HT-29 (cell line): ENCODE data around the gene APOBEC3A. TPM values are rescaled to one million over a fixed set of nuclear protein-coding genes. Genes with fewer than 3 reads are reported as not detected.
"Not testable (repeated sequence)": the region's sequence is repeated elsewhere in the genome, so short reads cannot be mapped to it uniquely, and the experiment has no call there.

Experiments used
- DNase-seq: peaks from one replicate; pipeline ENCODE4 v3.0.0-alpha.2; 2015; ENCODE audit warnings: low spot score
- total RNA-seq: library from RNA; depleted of rRNA; stranded (reverse); fragments of >200 nt; shearing (Covaris generic); gene quantifications from 2 replicates; pipeline ENCODE4 v1.2.3, GENCODE V29; 2014; rRNA removed

APOBEC3A gene
- total RNA-seq, 1 experiment from 2014 or later = not detected

GRCh38 chr22:38981005-38981991, 23.9 kb downstream of the APOBEC3A start:
- peak; percentile 56 for DNase-seq

GRCh38 chr22:38981992-38982927, 24.9 kb downstream of the APOBEC3A start, which contains the start of gene APOBEC3B:
Gene APOBEC3B, plus strand, starts transcription at chr22:38982347. Its CDS starts 107 bp downstream, at chr22:38982454.
- peak; percentile 82 for DNase-seq

DNA sequence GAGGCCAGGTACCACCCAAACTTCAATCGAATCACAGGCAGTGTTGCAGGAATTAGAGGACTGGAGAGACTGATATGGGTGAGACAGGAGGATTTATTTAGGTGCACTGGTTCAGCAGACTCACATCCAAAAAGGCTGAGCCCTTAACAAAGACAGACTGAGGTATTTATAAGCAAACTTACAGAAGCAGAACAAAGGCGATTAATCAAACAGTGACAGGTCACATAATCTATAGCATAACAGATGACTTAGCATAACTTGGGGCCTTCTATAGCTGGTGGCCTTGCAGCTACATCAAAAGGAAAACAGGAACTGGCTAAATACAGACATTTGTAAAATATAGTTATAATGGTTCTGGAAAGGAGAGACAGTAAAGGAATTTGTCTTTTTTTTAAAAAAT, 26.8 kb downstream of the APOBEC3A start:
- no peak for DNase-seq

DNA sequence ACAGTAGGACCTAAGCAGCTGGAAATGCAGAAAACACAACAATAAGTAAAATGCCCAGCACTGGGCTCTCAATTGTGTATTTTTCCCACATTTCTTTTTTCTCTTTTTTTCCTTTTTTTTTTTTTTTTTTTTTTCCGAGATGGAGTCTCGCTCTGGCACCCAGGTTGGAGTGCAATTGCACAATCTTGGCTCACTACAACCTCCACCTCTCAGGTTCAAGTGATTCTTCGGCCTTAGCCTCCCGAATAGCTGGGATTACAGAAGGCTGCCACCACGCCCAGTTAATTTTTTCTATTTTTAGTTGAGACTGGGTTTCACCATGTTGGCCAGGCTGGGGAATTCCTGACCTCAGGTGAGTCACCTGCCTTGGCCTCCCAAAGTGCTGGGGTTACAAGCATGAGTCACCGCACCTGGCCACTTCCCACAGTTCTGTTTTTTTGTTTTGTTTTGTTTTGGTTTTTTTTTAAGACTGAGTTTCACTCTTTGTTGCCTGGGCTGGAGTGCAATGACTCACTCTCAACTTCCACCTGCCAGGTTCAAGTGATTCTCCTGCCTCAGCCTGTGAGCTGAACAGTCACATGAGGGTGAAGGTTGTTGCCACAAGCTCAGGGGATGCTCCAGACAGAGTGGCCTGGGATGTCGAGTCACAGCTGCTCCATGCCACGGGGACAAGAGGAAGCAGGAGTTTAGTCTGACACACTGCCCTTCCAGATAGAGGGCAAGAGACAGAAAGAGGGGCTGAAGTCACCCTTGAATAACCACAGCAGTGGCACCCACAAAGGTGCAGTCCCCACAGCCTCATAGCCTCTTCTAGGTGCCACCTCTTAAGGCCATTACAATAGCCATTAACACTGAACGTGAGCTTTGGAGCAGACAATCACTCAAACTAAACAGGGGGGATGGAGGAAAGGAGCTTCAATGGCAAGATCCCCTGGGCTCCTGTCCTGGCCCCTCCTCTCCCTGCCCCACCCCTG, 27.7 kb downstream of the APOBEC3A start:
- DNase-seq = peak; percentile 81

- DNase-seq = no peak
These were observed 29.2 kb downstream of the APOBEC3A start for GRCh38 chr22:38986629-38987028.

DNA sequence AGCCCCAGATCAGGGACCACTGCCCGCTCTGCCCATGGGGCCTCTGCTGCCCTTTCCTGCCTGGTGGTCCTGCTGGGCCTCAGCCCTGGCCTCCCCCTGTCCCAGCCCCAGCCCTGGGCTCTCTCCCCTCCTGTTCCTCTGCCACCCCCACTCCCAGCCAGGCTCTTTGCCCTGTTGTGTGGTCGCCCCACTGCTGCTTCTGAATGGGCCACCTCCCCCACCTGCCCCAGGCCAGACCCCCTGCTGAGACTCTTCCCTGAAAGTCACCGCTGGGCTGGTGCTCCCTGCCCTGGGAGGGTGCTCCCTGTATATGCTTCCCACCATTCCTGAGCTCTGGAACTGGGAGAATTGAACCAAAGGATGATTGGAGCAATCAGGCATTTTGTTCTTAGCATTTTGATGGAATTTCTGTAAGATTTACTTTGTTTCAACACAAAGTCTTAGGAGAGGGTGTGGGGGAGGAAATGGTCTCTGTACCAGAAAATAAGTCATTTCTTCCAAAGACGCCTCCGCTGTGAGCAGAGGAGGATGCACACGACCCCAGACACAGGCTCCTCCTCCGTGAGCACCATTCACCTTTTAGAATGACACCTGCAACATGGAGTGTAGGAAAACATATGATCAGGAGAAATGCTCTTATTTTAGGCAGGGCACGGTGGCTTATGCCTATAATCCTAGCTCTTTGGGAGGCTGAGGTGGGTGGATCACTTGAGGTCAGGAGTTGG, 29.9 kb downstream of the APOBEC3A start:
- DNase-seq = no peak

GRCh38 chr22:38989466-38989865, 32.1 kb downstream of the APOBEC3A start:
- DNase-seq = no peak

- not testable (repeated sequence) for DNase-seq
These were observed 35.5 kb downstream of the APOBEC3A start for GRCh38 chr22:38992871-38993371.

DNA sequence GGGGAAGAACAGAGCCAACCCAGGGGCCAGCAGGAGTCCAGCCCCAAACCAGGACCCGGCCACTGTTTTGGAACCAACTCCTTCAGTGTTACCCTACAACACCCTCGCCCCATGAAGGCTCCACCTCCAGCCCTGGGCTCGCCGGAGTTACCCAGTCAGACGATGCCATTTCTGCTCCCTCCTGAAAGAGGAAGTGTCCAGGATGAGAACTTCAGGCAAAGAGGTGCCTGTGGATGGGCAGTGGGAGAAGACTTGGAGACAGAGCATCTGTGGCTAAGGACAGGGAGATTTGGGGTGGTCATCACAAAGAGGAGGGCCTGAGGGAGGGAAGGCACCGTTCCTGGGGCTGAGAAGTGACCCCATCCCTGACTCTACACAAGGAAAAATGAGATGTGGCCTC, 38.7 kb downstream of the APOBEC3A start:
- no peak for DNase-seq

GRCh38 chr22:38997518-38997917, 40.1 kb downstream of the APOBEC3A start:
- no peak for DNase-seq

DNA sequence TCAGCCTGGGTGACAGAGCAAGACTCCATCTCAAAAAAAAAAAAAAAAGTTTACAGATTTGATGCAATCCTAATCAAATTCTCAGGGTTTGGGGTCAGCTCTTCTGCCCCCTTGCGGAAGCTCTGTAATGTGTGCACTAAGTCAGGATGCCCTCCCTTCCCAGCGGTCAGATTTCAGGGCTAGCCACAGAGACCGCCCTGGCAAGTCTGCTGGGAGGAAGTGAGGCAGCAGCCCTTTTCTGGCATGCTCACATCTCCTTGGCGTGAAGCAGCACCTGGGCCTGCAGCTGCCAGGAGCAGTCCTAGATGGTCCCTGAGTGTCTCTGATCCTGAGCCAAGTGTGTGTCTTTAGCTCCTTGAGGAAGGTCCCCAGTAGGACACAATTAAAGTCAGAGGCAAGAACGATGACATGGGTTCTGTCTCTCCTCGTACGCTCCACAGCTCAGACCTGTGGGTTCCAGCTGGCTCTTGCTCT, 45.8 kb downstream of the APOBEC3A start:
- DNase-seq = peak; percentile 77

GRCh38 chr22:39007177-39007576, 49.8 kb downstream of the APOBEC3A start:
- DNase-seq = no peak

DNA sequence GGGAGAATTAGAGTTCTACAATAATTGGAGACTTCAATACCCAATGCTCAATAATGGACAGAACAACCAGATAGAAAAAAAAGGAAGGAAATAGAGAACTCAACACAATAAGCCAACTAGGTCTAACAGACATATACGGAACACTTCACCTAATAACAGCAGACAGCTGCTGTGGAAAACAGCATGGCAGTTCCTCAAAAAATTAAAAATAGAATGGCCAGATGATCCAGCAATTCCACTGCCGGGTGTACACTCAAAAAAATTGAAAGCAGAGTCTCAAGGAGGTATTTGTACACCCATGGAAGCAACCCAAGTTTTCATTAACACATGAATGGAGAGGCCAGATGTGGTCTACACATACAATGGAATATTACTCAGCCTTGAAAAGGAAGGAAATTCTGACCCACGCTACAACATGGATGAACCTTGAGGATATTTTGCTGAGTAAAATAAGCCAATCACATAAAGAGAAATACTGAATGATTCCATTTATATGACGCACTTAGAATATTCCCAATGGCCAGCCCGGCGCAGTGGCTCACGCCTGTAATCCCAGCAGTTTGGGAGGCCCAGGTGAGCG, 51.0 kb downstream of the APOBEC3A start:
- not testable (repeated sequence) for DNase-seq

GRCh38 chr22:39010946-39011345, 53.5 kb downstream of the APOBEC3A start:
- DNase-seq = no peak

Other genes starting within 250 kb of the APOBEC3A start
- 101 and 110 TPM in 2 replicates for gene SUN2, start 201.6 kb upstream of the APOBEC3A start, total RNA-seq
- gene DNAL4, start 163.5 kb upstream of the APOBEC3A start, total RNA-seq = 11.3 and 14.4 TPM in 2 replicates
- 0.03 and 0.70 TPM in 2 replicates for gene NPTXR, start 113.6 kb upstream of the APOBEC3A start, total RNA-seq
- 10.8 and 12.3 TPM in 2 replicates for gene CBX6, start 85.4 kb upstream of the APOBEC3A start, total RNA-seq
- gene APOBEC3B, start 24.7 kb downstream of the APOBEC3A start, total RNA-seq = 3.2 and 5.5 TPM in 2 replicates
- 0.05 and 0.18 TPM in 2 replicates for gene APOBEC3C, start 56.6 kb downstream of the APOBEC3A start, total RNA-seq
- gene APOBEC3D, start 63.5 kb downstream of the APOBEC3A start, total RNA-seq = not detected in 2 replicates
- gene APOBEC3F, start 83.3 kb downstream of the APOBEC3A start, total RNA-seq = 0.25 TPM in 1 of 2 replicates, not detected in the other
- gene APOBEC3G, start 119.7 kb downstream of the APOBEC3A start, total RNA-seq = 0.97 TPM in 1 of 2 replicates, not detected in the other
- gene APOBEC3H, start 139.6 kb downstream of the APOBEC3A start, total RNA-seq = not detected in 2 replicates
- 7.3 and 8.6 TPM in 2 replicates for gene CBX7, start 195.1 kb downstream of the APOBEC3A start, total RNA-seq